NCI-H2196 treated with DMSO at 0.1 percent for 48 hours (cell line): ENCODE measurements around the gene BCKDHB.
"Not testable (repeated sequence)": the region's sequence is repeated elsewhere in the genome, so short reads cannot be mapped to it uniquely, and the experiment has no call there.

Source experiments
- DNase-seq: peaks from one replicate; lab custom pipeline; 2025; ENCODE audit not compliant: unreplicated experiment; lab: John Stamatoyannopoulos, UW

Gene BCKDHB

GRCh38 chr6:80205404-80205803 is 98.9 kb downstream of the BCKDHB start:
- no peak for DNase-seq

GRCh38 chr6:80206758-80207157 is 100.3 kb downstream of the BCKDHB start:
- no peak for DNase-seq

GRCh38 chr6:80209430-80209829 is 103.0 kb downstream of the BCKDHB start:
- DNase-seq = no peak

- DNase-seq = no peak
Observed at GRCh38 chr6:80210618-80211017, 104.1 kb downstream of the BCKDHB start.

GRCh38 chr6:80211286-80211685 is 104.8 kb downstream of the BCKDHB start:
- DNase-seq = no peak

GRCh38 chr6:80211890-80212289 is 105.4 kb downstream of the BCKDHB start:
- DNase-seq = not testable (repeated sequence)

GRCh38 chr6:80214436-80215022 is 108.1 kb downstream of the BCKDHB start:
- peak; percentile 7 for DNase-seq

GRCh38 chr6:80215063-80215462 is 108.6 kb downstream of the BCKDHB start:
- DNase-seq = no peak

- DNase-seq = no peak
Observed at GRCh38 chr6:80217794-80218193, 111.3 kb downstream of the BCKDHB start.

- DNase-seq = no peak
Observed at GRCh38 chr6:80223743-80224212, 117.3 kb downstream of the BCKDHB start.

GRCh38 chr6:80226151-80226550 is 119.7 kb downstream of the BCKDHB start:
- no peak for DNase-seq

GRCh38 chr6:80226699-80227098 is 120.2 kb downstream of the BCKDHB start:
- no peak for DNase-seq

- DNase-seq = no peak
Observed at GRCh38 chr6:80227545-80228105, 121.2 kb downstream of the BCKDHB start.

- DNase-seq = no peak
Observed at GRCh38 chr6:80233262-80233661, 126.8 kb downstream of the BCKDHB start.

GRCh38 chr6:80233958-80234357 is 127.5 kb downstream of the BCKDHB start:
- DNase-seq = no peak

- no peak for DNase-seq
Observed at GRCh38 chr6:80234401-80234800, 127.9 kb downstream of the BCKDHB start.

- no peak for DNase-seq
Observed at GRCh38 chr6:80234908-80235307, 128.4 kb downstream of the BCKDHB start.

- DNase-seq = no peak
Observed at GRCh38 chr6:80235647-80236046, 129.2 kb downstream of the BCKDHB start.

- not testable (repeated sequence) for DNase-seq
Observed at GRCh38 chr6:80238754-80239153, 132.3 kb downstream of the BCKDHB start.

- no peak for DNase-seq
Observed at GRCh38 chr6:80245043-80245442, 138.6 kb downstream of the BCKDHB start.

- no peak for DNase-seq
Observed at GRCh38 chr6:80249897-80250296, 143.4 kb downstream of the BCKDHB start.

GRCh38 chr6:80250391-80250997 is 144.0 kb downstream of the BCKDHB start:
- DNase-seq = no peak

- no peak for DNase-seq
Observed at GRCh38 chr6:80251321-80251720, 144.8 kb downstream of the BCKDHB start.
